ENCODE data around the gene MYBPC2. TPM values are rescaled to one million over a fixed set of nuclear protein-coding genes. Genes with fewer than 3 reads are reported as not detected.

Gene MYBPC2
- total RNA-seq, 1 donor from 2014 or later: not detected

DNA sequence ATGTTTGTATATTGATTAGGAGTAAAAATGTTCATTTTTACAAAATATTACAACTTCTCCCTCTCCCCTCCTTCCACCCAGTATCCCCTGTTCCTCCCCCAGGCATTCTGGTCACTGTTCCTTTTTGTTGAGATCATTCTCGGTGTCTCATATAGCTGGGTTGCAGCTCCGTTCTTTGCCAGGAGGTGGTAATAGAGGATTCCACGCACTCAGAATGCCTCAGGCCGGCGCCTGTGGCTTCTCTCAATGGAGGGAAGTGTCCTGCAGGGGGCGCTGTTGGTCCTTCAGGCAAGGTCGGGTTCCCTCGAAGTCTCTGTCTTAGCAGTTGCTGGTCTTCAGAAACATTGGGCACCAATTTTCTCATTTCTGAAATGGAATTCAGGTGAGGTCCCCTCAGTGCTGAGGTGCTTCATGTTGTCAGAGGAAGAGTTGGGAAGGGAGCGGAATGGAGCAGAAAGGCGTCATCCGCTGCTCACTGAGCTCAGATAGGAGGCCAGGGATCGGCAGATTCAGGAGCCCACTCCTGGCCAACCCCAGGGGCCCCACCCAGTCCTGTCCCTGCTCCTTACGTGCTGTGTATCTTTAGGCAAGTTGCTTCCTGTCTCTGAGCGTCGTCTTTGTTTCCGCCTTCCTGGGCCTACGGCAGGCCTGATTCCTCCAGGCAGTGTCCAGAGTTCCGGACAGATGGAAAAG lies 54.3 kb downstream of the MYBPC2 start:
- no peak for DNase-seq (ENCODE audit: extremely low spot score in 2 of 2)
- H3K4me3 ChIP-seq: no peak overlapping the region
- TF ChIP-seq POLR2A (IDR thresholded peaks at IDR 0.05) (no peak), POLR2AphosphoS5 (IDR thresholded peaks at IDR 0.05; ENCODE audit: insufficient read depth in 1 of 2, low read depth in 1 of 2) (no peak)
- TF ChIP-seq, protein P1, sequence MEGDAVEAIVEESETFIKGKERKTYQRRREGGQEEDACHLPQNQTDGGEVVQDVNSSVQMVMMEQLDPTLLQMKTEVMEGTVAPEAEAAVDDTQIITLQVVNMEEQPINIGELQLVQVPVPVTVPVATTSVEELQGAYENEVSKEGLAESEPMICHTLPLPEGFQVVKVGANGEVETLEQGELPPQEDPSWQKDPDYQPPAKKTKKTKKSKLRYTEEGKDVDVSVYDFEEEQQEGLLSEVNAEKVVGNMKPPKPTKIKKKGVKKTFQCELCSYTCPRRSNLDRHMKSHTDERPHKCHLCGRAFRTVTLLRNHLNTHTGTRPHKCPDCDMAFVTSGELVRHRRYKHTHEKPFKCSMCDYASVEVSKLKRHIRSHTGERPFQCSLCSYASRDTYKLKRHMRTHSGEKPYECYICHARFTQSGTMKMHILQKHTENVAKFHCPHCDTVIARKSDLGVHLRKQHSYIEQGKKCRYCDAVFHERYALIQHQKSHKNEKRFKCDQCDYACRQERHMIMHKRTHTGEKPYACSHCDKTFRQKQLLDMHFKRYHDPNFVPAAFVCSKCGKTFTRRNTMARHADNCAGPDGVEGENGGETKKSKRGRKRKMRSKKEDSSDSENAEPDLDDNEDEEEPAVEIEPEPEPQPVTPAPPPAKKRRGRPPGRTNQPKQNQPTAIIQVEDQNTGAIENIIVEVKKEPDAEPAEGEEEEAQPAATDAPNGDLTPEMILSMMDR (IDR thresholded peaks at IDR 0.05): no peak
- no peak overlapping the region for H3K27ac ChIP-seq
- intact Hi-C loops (cut with DNase I): no loop called here
- no peaks in the 10 kb centered on the region for H3K4me1 ChIP-seq
- no peaks in the 10 kb centered on the region for H3K27me3 ChIP-seq
- peaks cover 0 to 9% of the 10 kb centered on the region in 2 donors for H3K36me3 ChIP-seq
- no peaks in the 10 kb centered on the region for H3K9me3 ChIP-seq

DNA sequence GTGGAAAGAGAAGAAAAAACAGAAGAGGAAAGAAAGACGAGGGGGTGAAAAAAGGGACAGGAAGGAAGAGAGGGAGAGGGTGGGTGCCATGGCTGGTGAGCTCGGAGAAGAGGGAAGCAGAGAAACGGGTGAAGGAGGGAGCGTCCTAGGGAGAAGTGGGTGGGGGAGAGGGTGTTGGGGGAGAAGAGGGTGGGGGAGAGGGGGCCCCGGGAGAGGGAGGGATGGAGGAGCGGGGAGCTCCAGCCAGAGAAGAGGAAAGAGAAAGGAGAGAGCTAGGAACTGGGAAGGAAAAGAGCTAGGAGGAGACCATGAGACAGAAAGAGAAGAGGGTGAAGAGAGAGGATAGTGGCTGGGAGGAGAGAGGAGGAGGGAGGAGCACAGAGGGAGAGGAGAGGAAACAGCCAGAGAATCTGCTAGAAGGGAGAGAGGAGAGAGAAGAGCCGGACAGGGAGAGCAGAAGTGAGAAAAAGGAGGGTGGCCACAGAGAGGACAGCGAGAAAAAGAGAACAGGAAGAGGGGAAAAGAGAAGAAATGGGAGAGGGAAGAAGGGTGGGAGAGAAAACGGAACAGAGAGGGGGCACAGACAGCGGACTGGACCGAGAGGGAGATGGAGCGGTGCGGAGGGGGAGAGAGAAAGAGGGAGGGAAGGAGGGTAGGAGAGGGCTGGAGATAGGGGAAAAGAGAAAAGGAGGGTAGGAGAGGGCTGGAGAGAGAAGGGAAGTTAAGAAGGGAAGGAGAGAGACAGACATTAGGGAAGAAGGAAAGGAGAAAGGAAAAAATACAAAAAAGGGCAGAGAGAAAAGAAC lies 55.9 kb downstream of the MYBPC2 start:
- Histone ChIP-seq H3K4me1 (no peaks in the 10 kb centered on the region), H3K9me3 (no peaks in the 10 kb centered on the region), H3K27ac (no peak overlapping the region), H3K36me3 (peaks cover 0 to under 1% of the 10 kb centered on the region in 2 donors), H3K4me3 (no peak overlapping the region), H3K27me3 (no peaks in the 10 kb centered on the region)
- intact Hi-C loops (cut with DNase I): no loop called here
- DNase-seq (ENCODE audit: extremely low spot score in 2 of 2): no peak
- TF ChIP-seq, protein P1 (IDR thresholded peaks at IDR 0.05): no peak
- TF ChIP-seq POLR2AphosphoS5 (IDR thresholded peaks at IDR 0.05; ENCODE audit: insufficient read depth in 1 of 2, low read depth in 1 of 2) (no peak), POLR2A (IDR thresholded peaks at IDR 0.05) (no peak)

DNA sequence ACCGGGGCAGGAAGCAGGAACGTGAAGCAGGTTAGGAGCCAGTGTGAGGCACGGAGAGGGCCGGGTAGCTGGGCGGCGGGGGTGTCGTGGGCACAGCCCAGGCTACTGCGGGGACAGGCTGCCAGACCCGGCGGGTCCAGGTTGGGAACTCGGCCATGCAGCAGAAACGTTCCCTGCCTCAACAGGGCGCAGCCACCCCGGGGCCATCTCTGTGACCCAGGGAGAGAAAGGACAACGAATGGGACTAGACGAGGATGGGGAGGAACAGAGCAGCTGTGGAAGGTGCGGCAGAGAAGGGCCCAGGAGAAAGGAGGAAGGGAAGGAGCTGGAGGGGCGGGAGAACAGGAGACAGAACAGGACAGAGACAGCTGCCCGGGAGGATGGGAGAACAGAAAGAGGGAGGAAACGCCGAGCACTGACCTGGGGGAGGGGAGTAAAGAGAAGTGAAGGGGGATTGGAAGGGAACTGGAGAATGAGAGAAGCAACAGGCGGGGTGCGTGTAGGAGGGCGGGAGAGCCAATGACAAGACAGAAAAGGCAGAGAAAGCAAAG lies 56.8 kb downstream of the MYBPC2 start:
- DNase-seq (ENCODE audit: extremely low spot score in 2 of 2): no peak
- no peak overlapping the region for H3K4me3 ChIP-seq
- H3K4me1 ChIP-seq: no peaks in the 10 kb centered on the region
- no peaks in the 10 kb centered on the region for H3K9me3 ChIP-seq
- no peak overlapping the region for H3K27ac ChIP-seq
- intact Hi-C loops (cut with DNase I): no loop called here
- TF ChIP-seq, protein P1 (IDR thresholded peaks at IDR 0.05): no peak
- TF ChIP-seq POLR2A (IDR thresholded peaks at IDR 0.05): no peak
- TF ChIP-seq POLR2AphosphoS5 (IDR thresholded peaks at IDR 0.05; ENCODE audit: insufficient read depth in 1 of 2, low read depth in 1 of 2): no peak
- no peaks in the 10 kb centered on the region for H3K36me3 ChIP-seq
- no peaks in the 10 kb centered on the region for H3K27me3 ChIP-seq

DNA sequence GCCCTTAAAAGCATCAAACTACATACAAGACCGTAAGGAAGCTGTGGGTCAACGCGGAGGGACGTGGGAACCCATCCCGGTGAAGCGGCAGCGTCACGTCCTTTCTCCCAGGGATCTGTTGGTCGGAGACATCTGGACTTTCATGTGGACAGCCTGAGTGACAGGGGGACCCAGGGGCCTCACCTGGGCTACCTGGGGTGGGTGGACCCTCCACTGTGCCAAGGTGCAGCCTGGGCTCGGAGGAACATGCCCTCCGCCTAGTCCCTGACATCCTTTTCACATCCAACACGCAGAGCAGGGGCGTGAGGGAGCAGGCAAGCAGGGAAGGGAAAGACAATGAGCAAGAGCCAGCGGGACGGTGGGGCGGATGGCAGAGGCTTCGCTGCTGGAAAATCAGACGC lies 57.7 kb downstream of the MYBPC2 start:
- DNase-seq (ENCODE audit: extremely low spot score in 2 of 2): no peak
- Histone ChIP-seq H3K27me3 (no peaks in the 10 kb centered on the region), H3K27ac (no peak overlapping the region), H3K4me3 (no peak overlapping the region), H3K4me1 (no peaks in the 10 kb centered on the region), H3K9me3 (no peaks in the 10 kb centered on the region), H3K36me3 (no peaks in the 10 kb centered on the region)
- TF ChIP-seq, protein P1 (IDR thresholded peaks at IDR 0.05): no peak
- intact Hi-C loops (cut with DNase I): no loop called here

All from vagina (tissue), 2 donors.